ENCODE results near the gene ZNF444. TPM values are rescaled to one million over a fixed set of nuclear protein-coding genes. Genes with fewer than 3 reads are reported as not detected.
"Not testable (repeated sequence)": the region's sequence is repeated elsewhere in the genome, so short reads cannot be mapped to it uniquely, and the experiment has no call there.

The ZNF444 gene
- total RNA-seq, 1 experiment from 2014 or later = 84.0 TPM

DNA sequence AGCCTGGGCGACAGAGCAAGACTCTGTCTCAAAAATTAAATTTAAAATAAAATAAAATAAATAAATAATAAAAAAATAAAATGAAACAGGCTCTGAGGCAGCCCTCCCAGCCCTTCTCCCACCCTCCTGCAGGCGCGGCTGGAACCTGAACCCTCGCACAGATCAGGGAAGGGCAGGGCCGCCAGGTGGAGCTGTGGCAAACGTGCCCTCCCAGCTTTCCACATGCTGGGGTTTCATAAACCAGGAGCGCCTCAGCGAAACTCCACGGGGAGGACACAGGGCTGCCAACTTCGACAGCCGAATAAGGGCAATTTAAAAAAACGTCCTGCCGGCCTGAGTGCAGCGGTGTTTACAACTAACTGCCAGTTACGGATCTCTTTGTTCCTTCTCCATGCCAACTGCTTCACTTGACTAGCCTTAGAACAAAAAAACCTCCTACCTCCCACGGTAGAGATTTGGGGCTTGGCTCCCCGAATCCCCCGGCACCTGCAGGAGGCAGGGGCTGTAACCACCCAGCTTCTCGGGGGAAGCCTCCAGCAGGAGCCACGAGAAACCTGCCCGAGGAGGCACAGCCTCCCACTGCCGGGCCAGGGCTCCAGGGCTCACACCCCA, 35.9 kb upstream of the ZNF444 start:
- peak overlapping the region; percentile 91 for H3K27ac Mint-ChIP-seq
- peaks cover 42% of the 10 kb centered on the region for H3K4me1 Mint-ChIP-seq
- H3K9me3 Mint-ChIP-seq = no peaks in the 10 kb centered on the region

DNA sequence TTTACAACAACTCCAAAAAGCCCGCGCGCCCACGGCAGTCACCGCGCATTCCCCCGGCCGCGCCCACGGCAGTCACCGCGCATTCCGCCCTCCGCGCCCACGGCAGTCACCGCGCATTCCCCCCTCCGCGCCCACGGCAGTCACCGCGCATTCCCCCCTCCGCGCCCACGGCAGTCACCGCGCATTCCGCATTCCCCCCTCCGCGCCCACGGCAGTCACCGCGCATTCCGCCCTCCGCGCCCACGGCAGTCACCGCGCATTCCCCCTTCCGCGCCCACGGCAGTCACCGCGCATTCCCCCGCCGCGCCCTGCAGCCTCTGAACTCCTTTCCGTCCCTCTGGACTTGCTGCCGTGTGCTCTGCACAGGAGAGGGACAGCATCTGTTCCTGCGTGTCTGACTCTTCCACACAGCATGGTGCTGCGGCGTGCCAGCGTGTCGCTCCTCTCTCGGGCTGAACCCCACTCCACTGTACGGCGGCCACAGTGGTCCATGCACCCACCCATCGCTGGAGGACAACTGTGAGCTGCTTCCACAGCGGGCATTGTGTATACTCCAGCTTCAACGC, 35.2 kb upstream of the ZNF444 start:
- POLR2A ChIA-PET; H3K27me3 Mint-ChIP-seq (ENCODE audit: low read depth); ATAC-seq; DNase-seq (ENCODE audit: low spot score); H3K9me3 Mint-ChIP-seq: not testable (repeated sequence)
- Mint-ChIP-seq H3K27ac (peak overlapping the region; percentile 91), H3K36me3 (peaks cover 11% of the 10 kb centered on the region), H3K4me1 (peaks cover 49% of the 10 kb centered on the region), H3K4me3 (peak overlapping the region; percentile 27; the same call in 1 of the 2 replicates)
- CTCF ChIA-PET = interaction anchor here (0.9 to 1.9 kb wide), 11 partner anchors 25 to 243 kb away, joined by 3 to 17 read pairs (median 7); partner anchors contain the start of genes GALP and ZNF444

More for the DNA sequence above, 35.9 kb upstream of the ZNF444 start:
- CTCF ChIA-PET = interaction anchor here (0.5 to 1.9 kb wide), 30 partner anchors 9 to 451 kb away, joined by 3 to 17 read pairs (median 5); partner anchors contain the start of genes GALP, ZNF444 and ZNF787
- Mint-ChIP-seq H3K36me3 (peaks cover 11% of the 10 kb centered on the region), H3K4me3 (0 out of 2 replicates have a peak overlapping the region, but pooled peaks have one; percentile 12), H3K27me3 (ENCODE audit: low read depth) (no peaks in the 10 kb centered on the region)
- TF ChIP-seq, protein P1, sequence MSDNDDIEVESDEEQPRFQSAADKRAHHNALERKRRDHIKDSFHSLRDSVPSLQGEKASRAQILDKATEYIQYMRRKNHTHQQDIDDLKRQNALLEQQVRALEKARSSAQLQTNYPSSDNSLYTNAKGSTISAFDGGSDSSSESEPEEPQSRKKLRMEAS (CRISPR knock-in tag; IDR thresholded peaks at IDR 0.05) = 0 out of 2 replicates have a peak, but pooled peaks have one; percentile 39
- TF ChIP-seq ATF1 (CRISPR knock-in tag; IDR thresholded peaks at IDR 0.05) (no peak), FOXK1 (CRISPR knock-in tag; IDR thresholded peaks at IDR 0.05) (0 out of 2 replicates have a peak, but pooled peaks have one; percentile 21), HMGA2 (CRISPR knock-in tag; IDR thresholded peaks at IDR 0.05) (peak; percentile 81)
- TF ChIP-seq, protein P2, sequence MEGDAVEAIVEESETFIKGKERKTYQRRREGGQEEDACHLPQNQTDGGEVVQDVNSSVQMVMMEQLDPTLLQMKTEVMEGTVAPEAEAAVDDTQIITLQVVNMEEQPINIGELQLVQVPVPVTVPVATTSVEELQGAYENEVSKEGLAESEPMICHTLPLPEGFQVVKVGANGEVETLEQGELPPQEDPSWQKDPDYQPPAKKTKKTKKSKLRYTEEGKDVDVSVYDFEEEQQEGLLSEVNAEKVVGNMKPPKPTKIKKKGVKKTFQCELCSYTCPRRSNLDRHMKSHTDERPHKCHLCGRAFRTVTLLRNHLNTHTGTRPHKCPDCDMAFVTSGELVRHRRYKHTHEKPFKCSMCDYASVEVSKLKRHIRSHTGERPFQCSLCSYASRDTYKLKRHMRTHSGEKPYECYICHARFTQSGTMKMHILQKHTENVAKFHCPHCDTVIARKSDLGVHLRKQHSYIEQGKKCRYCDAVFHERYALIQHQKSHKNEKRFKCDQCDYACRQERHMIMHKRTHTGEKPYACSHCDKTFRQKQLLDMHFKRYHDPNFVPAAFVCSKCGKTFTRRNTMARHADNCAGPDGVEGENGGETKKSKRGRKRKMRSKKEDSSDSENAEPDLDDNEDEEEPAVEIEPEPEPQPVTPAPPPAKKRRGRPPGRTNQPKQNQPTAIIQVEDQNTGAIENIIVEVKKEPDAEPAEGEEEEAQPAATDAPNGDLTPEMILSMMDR (IDR thresholded peaks at IDR 0.05) = peak; percentile 60
- POLR2A ChIA-PET = interaction anchor here (1.0 kb wide), 1 partner anchor 20 kb away, joined by 5 read pairs; no protein-coding TSS in a partner anchor
- DNase-seq (ENCODE audit: low spot score) (peak; percentile 87), ATAC-seq (peak; percentile 86)

DNA sequence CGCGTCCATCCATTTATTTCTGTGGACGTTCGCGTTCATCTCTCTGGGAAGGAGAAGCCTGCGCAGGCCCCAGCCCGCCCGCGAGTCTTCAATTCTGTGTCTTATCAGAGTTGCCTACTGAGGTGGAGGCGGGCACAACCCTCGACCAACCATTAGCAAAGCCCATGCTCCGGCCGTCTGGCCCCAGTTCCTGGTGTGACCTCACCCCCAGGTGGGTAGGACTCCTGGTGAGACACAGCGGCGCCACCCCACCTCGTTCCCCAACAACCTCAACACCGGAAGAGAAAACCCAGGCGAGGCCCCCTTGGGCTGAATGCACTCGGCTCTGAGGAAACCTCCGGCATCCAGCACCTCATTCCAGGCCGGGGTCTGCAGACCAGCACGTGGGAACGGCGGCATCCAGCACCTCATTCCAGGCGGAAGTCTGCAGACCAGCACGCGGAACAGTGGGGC, 34.7 kb upstream of the ZNF444 start:
- H3K4me3 Mint-ChIP-seq = peak overlapping the region; percentile 27; the same call in 1 of the 2 replicates

DNA sequence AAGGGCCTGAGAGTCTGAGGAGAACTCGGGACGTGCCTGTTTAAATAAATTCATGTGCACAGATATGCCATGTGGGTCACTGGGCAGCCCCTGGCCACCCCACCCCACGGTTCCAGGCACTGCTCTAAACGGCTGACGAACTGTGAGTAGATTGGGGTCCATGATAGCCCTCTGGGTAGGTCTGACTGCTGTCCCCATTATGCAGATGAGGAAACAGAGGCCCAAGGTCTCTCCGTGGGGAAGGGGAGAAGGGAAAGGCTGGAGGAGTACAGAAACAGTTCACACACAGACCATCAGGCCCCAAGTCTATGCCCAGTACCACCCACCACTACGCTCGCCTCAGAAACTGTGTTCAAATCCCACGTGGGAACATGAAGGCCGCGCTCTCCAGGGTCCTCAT, 34.1 kb upstream of the ZNF444 start:
- Mint-ChIP-seq H3K27me3 (ENCODE audit: low read depth) (no peaks in the 10 kb centered on the region), H3K27ac (peak overlapping the region; percentile 87)
- POLR2A ChIA-PET = no interaction called here

More for the DNA sequence above, 34.7 kb upstream of the ZNF444 start:
- ATAC-seq (no peak), DNase-seq (ENCODE audit: low spot score) (no peak)
- POLR2A ChIA-PET = no interaction called here
- peaks cover 50% of the 10 kb centered on the region for H3K4me1 Mint-ChIP-seq
- peak overlapping the region; percentile 88 for H3K27ac Mint-ChIP-seq
- TF ChIP-seq, protein P3, sequence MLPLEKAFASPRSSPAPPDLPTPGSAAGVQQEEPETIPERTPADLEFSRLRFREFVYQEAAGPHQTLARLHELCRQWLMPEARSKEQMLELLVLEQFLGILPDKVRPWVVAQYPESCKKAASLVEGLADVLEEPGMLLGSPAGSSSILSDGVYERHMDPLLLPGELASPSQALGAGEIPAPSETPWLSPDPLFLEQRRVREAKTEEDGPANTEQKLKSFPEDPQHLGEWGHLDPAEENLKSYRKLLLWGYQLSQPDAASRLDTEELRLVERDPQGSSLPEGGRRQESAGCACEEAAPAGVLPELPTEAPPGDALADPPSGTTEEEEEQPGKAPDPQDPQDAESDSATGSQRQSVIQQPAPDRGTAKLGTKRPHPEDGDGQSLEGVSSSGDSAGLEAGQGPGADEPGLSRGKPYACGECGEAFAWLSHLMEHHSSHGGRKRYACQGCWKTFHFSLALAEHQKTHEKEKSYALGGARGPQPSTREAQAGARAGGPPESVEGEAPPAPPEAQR (CRISPR knock-in tag; IDR thresholded peaks at IDR 0.05) = no peak
- TF ChIP-seq ZNF219 (CRISPR knock-in tag; IDR thresholded peaks at IDR 0.05; ENCODE audit: borderline replicate concordance) = no peak
- H3K36me3 Mint-ChIP-seq = peaks cover 6% of the 10 kb centered on the region
- no peaks in the 10 kb centered on the region for H3K27me3 Mint-ChIP-seq (ENCODE audit: low read depth)
- CTCF ChIA-PET = interaction anchor here (1.2 to 2.6 kb wide), 3 partner anchors 25 to 65 kb away, joined by 3 to 17 read pairs (median 7); no protein-coding TSS in a partner anchor
- no peaks in the 10 kb centered on the region for H3K9me3 Mint-ChIP-seq

More for the DNA sequence above, 34.1 kb upstream of the ZNF444 start:
- Mint-ChIP-seq H3K9me3 (no peaks in the 10 kb centered on the region), H3K4me3 (no peak overlapping the region), H3K36me3 (peaks cover 3% of the 10 kb centered on the region; the same call in 1 of the 2 replicates), H3K4me1 (peaks cover 54% of the 10 kb centered on the region)
- ATAC-seq (no peak), DNase-seq (ENCODE audit: low spot score) (no peak)
- CTCF ChIA-PET = interaction anchor here (1.2 to 3.1 kb wide), 5 partner anchors 26 to 203 kb away, joined by 3 to 16 read pairs (median 7); no protein-coding TSS in a partner anchor
- TF ChIP-seq, protein P4, sequence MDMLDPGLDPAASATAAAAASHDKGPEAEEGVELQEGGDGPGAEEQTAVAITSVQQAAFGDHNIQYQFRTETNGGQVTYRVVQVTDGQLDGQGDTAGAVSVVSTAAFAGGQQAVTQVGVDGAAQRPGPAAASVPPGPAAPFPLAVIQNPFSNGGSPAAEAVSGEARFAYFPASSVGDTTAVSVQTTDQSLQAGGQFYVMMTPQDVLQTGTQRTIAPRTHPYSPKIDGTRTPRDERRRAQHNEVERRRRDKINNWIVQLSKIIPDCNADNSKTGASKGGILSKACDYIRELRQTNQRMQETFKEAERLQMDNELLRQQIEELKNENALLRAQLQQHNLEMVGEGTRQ (CRISPR knock-in tag; IDR thresholded peaks at IDR 0.05) = no peak
- TF ChIP-seq CREB1 (CRISPR knock-in tag; IDR thresholded peaks at IDR 0.05) = no peak
- no peak for TF ChIP-seq JUN (CRISPR knock-in tag; IDR thresholded peaks at IDR 0.05)
- TF ChIP-seq NFE2L1 (CRISPR knock-in tag; IDR thresholded peaks at IDR 0.05) = no peak
- TF ChIP-seq ZNF232 (CRISPR knock-in tag; IDR thresholded peaks at IDR 0.05) = no peak
- no peak for TF ChIP-seq TEAD1 (CRISPR knock-in tag; IDR thresholded peaks at IDR 0.05)
- TF ChIP-seq, protein P5, sequence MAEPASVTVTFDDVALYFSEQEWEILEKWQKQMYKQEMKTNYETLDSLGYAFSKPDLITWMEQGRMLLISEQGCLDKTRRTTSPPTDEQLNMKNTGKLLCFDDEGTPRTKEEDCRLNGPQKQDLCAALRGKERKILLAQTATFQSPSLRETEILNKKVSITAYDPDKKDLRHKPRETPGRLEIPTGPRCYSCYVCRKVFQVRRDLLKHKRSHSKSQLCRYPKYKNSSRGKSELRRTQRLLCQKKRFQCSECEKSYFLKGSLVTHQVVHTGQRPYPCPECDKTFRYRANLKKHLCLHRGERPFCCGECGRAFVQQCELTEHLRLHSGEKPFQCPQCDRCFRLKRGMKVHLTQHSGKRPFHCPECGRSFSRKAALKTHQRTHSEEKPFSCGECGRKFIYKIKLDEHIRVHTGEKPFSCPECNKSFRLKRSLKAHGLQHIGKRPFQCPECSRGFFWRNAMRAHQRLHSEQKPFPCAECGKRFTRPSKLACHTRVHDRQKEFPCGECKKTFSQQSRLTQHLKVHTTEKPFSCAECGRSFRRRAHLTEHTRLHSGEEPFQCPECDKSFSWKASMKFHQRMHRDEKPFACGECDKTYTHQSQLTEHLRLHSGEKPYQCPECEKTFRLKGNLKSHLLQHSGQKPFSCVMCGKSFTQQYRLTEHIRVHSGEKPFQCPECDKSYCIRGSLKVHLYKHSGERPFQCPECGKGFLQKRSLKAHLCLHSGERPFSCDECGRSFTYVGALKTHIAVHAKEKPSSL (CRISPR knock-in tag; conservative IDR thresholded peaks at IDR 0.05) = no peak
- no peak for TF ChIP-seq ESRRA (CRISPR knock-in tag; IDR thresholded peaks at IDR 0.05; ENCODE audit: borderline replicate concordance)
- TF ChIP-seq NFATC4 (CRISPR knock-in tag; IDR thresholded peaks at IDR 0.05) = no peak
- TF ChIP-seq, protein P6, sequence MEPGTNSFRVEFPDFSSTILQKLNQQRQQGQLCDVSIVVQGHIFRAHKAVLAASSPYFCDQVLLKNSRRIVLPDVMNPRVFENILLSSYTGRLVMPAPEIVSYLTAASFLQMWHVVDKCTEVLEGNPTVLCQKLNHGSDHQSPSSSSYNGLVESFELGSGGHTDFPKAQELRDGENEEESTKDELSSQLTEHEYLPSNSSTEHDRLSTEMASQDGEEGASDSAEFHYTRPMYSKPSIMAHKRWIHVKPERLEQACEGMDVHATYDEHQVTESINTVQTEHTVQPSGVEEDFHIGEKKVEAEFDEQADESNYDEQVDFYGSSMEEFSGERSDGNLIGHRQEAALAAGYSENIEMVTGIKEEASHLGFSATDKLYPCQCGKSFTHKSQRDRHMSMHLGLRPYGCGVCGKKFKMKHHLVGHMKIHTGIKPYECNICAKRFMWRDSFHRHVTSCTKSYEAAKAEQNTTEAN (CRISPR knock-in tag; IDR thresholded peaks at IDR 0.05) = no peak
